Measurements from ENCODE around the gene DPEP1. TPM values are rescaled to one million over a fixed set of nuclear protein-coding genes. Genes with fewer than 3 reads are reported as not detected.
"Not testable (repeated sequence)": the region's sequence is repeated elsewhere in the genome, so short reads cannot be mapped to it uniquely, and the experiment has no call there.

The DPEP1 gene
- total and polyA plus RNA-seq, 2 donors from 2014 or later = 24.2 to 433 TPM

- Histone ChIP-seq H3K4me3 (ENCODE audit: low read length in 3 of 3) (peak overlapping the region in 2 of 3 donors; percentile 24 to 44), H3K9me3 (ENCODE audit: control insufficient read depth in 2 of 3, insufficient read depth in 1 of 3, low read length in 3 of 3) (no peaks in the 10 kb centered on the region), H3K27me3 (ENCODE audit: control insufficient read depth, insufficient read depth, low read length) (no peaks in the 10 kb centered on the region), H3K27ac (ENCODE audit: low read depth in 2 of 2, low read length in 2 of 2) (peak overlapping the region; percentile 78 to 81), H3K36me3 (ENCODE audit: control insufficient read depth in 2 of 3, insufficient read depth in 3 of 3, low read length in 3 of 3) (no peaks in the 10 kb centered on the region), H3K9ac (ENCODE audit: low read length in 3 of 3) (no peak overlapping the region), H3K4me1 (ENCODE audit: control insufficient read depth in 2 of 3, insufficient read depth in 2 of 3, low read depth in 1 of 3, low read length in 3 of 3) (peaks cover 0 to 3% (median 0%) of the 10 kb centered on the region in 3 donors)
- no peak for TF ChIP-seq CTCF (IDR thresholded peaks at IDR 0.05; ENCODE audit: borderline replicate concordance, extremely low read depth, insufficient read depth)
- DNase-seq (no peak), FAIRE-seq (no peak)
- intact Hi-C loops (cut with DNase I) = no loop called here
These were observed 55.3 kb downstream of the DPEP1 start for GRCh38 chr16:89668790-89669158.

GRCh38 chr16:89669755-89670154, 56.3 kb downstream of the DPEP1 start:
- no peak for FAIRE-seq
- no peak overlapping the region for H3K27ac ChIP-seq (ENCODE audit: low read depth in 2 of 2, low read length in 2 of 2)
- intact Hi-C loops (cut with DNase I) = no loop called here

GRCh38 chr16:89670496-89671431, 57.3 kb downstream of the DPEP1 start:
- Histone ChIP-seq H3K27me3 (ENCODE audit: control insufficient read depth, insufficient read depth, low read length) (no peaks in the 10 kb centered on the region), H3K36me3 (ENCODE audit: control insufficient read depth in 2 of 3, insufficient read depth in 3 of 3, low read length in 3 of 3) (no peaks in the 10 kb centered on the region), H3K9me3 (ENCODE audit: control insufficient read depth in 2 of 3, insufficient read depth in 1 of 3, low read length in 3 of 3) (no peaks in the 10 kb centered on the region), H3K4me3 (ENCODE audit: low read length in 3 of 3) (no peak overlapping the region), H3K9ac (ENCODE audit: low read length in 3 of 3) (no peak overlapping the region), H3K27ac (ENCODE audit: low read depth in 2 of 2, low read length in 2 of 2) (no peak overlapping the region), H3K4me1 (ENCODE audit: control insufficient read depth in 2 of 3, insufficient read depth in 2 of 3, low read depth in 1 of 3, low read length in 3 of 3) (peaks cover 0 to 3% (median 0%) of the 10 kb centered on the region in 3 donors)
- intact Hi-C loops (cut with DNase I) = no loop called here
- no peak for TF ChIP-seq CTCF (IDR thresholded peaks at IDR 0.05; ENCODE audit: borderline replicate concordance, extremely low read depth, insufficient read depth)
- DNase-seq (peak in 1 of 5 donors; percentile 4), FAIRE-seq (no peak)

More at GRCh38 chr16:89669755-89670154, 56.3 kb downstream of the DPEP1 start:
- Histone ChIP-seq H3K9me3 (ENCODE audit: control insufficient read depth in 2 of 3, insufficient read depth in 1 of 3, low read length in 3 of 3) (no peaks in the 10 kb centered on the region), H3K9ac (ENCODE audit: low read length in 3 of 3) (no peak overlapping the region), H3K4me3 (ENCODE audit: low read length in 3 of 3) (no peak overlapping the region), H3K27me3 (ENCODE audit: control insufficient read depth, insufficient read depth, low read length) (no peaks in the 10 kb centered on the region), H3K36me3 (ENCODE audit: control insufficient read depth in 2 of 3, insufficient read depth in 3 of 3, low read length in 3 of 3) (no peaks in the 10 kb centered on the region), H3K4me1 (ENCODE audit: control insufficient read depth in 2 of 3, insufficient read depth in 2 of 3, low read depth in 1 of 3, low read length in 3 of 3) (peaks cover 0 to 3% (median 0%) of the 10 kb centered on the region in 3 donors)
- no peak for DNase-seq
- no peak for TF ChIP-seq CTCF (IDR thresholded peaks at IDR 0.05; ENCODE audit: borderline replicate concordance, extremely low read depth, insufficient read depth)

GRCh38 chr16:89671565-89671964, 58.1 kb downstream of the DPEP1 start:
- H3K9ac ChIP-seq (ENCODE audit: low read length in 3 of 3); H3K4me3 ChIP-seq (ENCODE audit: low read length in 3 of 3); intact Hi-C loops (cut with DNase I); H3K4me1 ChIP-seq (ENCODE audit: control insufficient read depth in 2 of 3, insufficient read depth in 2 of 3, low read depth in 1 of 3, low read length in 3 of 3); H3K27ac ChIP-seq (ENCODE audit: low read depth in 2 of 2, low read length in 2 of 2); FAIRE-seq; H3K9me3 ChIP-seq (ENCODE audit: control insufficient read depth in 2 of 3, insufficient read depth in 1 of 3, low read length in 3 of 3); DNase-seq; H3K27me3 ChIP-seq (ENCODE audit: control insufficient read depth, insufficient read depth, low read length); H3K36me3 ChIP-seq (ENCODE audit: control insufficient read depth in 2 of 3, insufficient read depth in 3 of 3, low read length in 3 of 3): not testable (repeated sequence)
